Measurements from ENCODE around the gene SEPTIN2.
A peak's percentile ranks its signal among the peaks of the same experiment; 100 is the strongest.
"Not testable (repeated sequence)": the region's sequence is repeated elsewhere in the genome, so short reads cannot be mapped to it uniquely, and the experiment has no call there.

The SEPTIN2 gene

GRCh38 chr2:241379481-241380480 lies 64.1 kb downstream of the SEPTIN2 start:
- DNase-seq (ENCODE audit: low read depth in 2 of 2), result peak; percentile 58 to 63

- no peak for DNase-seq (ENCODE audit: low read depth in 2 of 2)
Measured at GRCh38 chr2:241381872-241382271, 66.1 kb downstream of the SEPTIN2 start.

- not testable (repeated sequence) for DNase-seq (ENCODE audit: low read depth in 2 of 2)
Measured at GRCh38 chr2:241385450-241385849, 69.7 kb downstream of the SEPTIN2 start.

GRCh38 chr2:241386519-241386918 lies 70.8 kb downstream of the SEPTIN2 start:
- DNase-seq (ENCODE audit: low read depth in 2 of 2), result no peak

GRCh38 chr2:241389697-241390096 lies 74.0 kb downstream of the SEPTIN2 start:
- DNase-seq (ENCODE audit: low read depth in 2 of 2), result no peak

- no peak for DNase-seq (ENCODE audit: low read depth in 2 of 2)
Measured at GRCh38 chr2:241390301-241391206, 74.8 kb downstream of the SEPTIN2 start.

GRCh38 chr2:241391892-241392665 lies 76.4 kb downstream of the SEPTIN2 start:
- DNase-seq (ENCODE audit: low read depth in 2 of 2), result no peak

GRCh38 chr2:241392753-241393152 lies 77.0 kb downstream of the SEPTIN2 start:
- DNase-seq (ENCODE audit: low read depth in 2 of 2), result not testable (repeated sequence)

GRCh38 chr2:241393524-241394196 lies 77.9 kb downstream of the SEPTIN2 start:
- no peak for DNase-seq (ENCODE audit: low read depth in 2 of 2)

- not testable (repeated sequence) for DNase-seq (ENCODE audit: low read depth in 2 of 2)
Measured at GRCh38 chr2:241396809-241397208, 81.1 kb downstream of the SEPTIN2 start.

- DNase-seq (ENCODE audit: low read depth in 2 of 2), result no peak
Measured at GRCh38 chr2:241399941-241400922, 84.5 kb downstream of the SEPTIN2 start.
